Erythroblast (primary cell): ENCODE data around the gene OR5B12.

ENCODE experiments used
- GATA1 ChIP-seq: IDR thresholded peaks from 2 replicates; pipeline ENCODE4 v1.6.1; 2011; ENCODE audit warnings: low read depth, mild to moderate bottlenecking, control low read depth, low read length, moderate library complexity
- POLR2A ChIP-seq: IDR thresholded peaks from 2 replicates; pipeline ENCODE4 v1.6.1; 2011; ENCODE audit warnings: mild to moderate bottlenecking, low read length

GRCh38 chr11:58390551-58391063 is 51.4 kb downstream of the OR5B12 start:
- TF ChIP-seq POLR2A (no peak), GATA1 (no peak)
